HEK293T (cell line): ENCODE data around the gene DDI2.

ENCODE experiments used
- CTCF ChIA-PET: fragments of 350-600 bp; formaldehyde crosslinking; extraction: SDS; loops from one replicate; lab custom pipeline; 2021; ENCODE audit warnings: antibody characterized with exemption, inconsistent platforms; lab: Yijun Ruan, JAX
- POLR2A ChIA-PET: fragments of 350-600 bp; formaldehyde crosslinking; extraction: SDS; loops from one replicate; lab custom pipeline; 2020; ENCODE audit warnings: antibody characterized with exemption, inconsistent platforms; lab: Yijun Ruan, JAX
- DNase-seq: peaks from one replicate; pipeline ENCODE4 v3.0.0; 2012; ENCODE audit warnings: mixed read lengths; ENCODE audit errors: extremely low spot score
- ARNT ChIP-seq: fragments of 450-650 bp; IDR thresholded peaks from 2 replicates; pipeline ENCODE4 v1.6.1; 2017; ENCODE audit warnings: mild to moderate bottlenecking
- BHLHE40 ChIP-seq: fragments of 450-650 bp; IDR thresholded peaks from 2 replicates; pipeline ENCODE4 v1.6.1; 2016; ENCODE audit warnings: mild to moderate bottlenecking, moderate library complexity, borderline replicate concordance
- CTBP1 ChIP-seq: fragments of 450-650 bp; IDR thresholded peaks from 2 replicates; pipeline ENCODE4 v1.6.1; 2016; ENCODE audit warnings: borderline replicate concordance
- ELF4 ChIP-seq: fragments of 450-650 bp; IDR thresholded peaks from 2 replicates; pipeline ENCODE4 v1.6.1; 2017; ENCODE audit warnings: antibody characterized with exemption
- FOXA1 ChIP-seq: fragments of 450-650 bp; IDR thresholded peaks from 2 replicates; pipeline ENCODE4 v1.6.1; 2016; ENCODE audit warnings: mild to moderate bottlenecking
- FOXK2 ChIP-seq: fragments of 450-650 bp; IDR thresholded peaks from 2 replicates; pipeline ENCODE4 v1.6.1; 2016; ENCODE audit warnings: mild to moderate bottlenecking
- FOXM1 ChIP-seq: fragments of 450-650 bp; IDR thresholded peaks from 2 replicates; pipeline ENCODE4 v1.6.1; 2017; ENCODE audit warnings: mild to moderate bottlenecking, borderline replicate concordance
- HDGF ChIP-seq: fragments of 450-650 bp; IDR thresholded peaks from 2 replicates; pipeline ENCODE4 v1.6.1; 2017; ENCODE audit warnings: antibody characterized with exemption, borderline replicate concordance
- L3MBTL2 ChIP-seq: fragments of 450-650 bp; conservative IDR thresholded peaks from 2 replicates; pipeline ENCODE4 v1.6.1; 2016; ENCODE audit warnings: mild to moderate bottlenecking
- LEF1 ChIP-seq: fragments of 450-650 bp; IDR thresholded peaks from 2 replicates; pipeline ENCODE4 v1.6.1; 2017; ENCODE audit warnings: mild to moderate bottlenecking, borderline replicate concordance
- NFRKB ChIP-seq: fragments of 450-650 bp; IDR thresholded peaks from 2 replicates; pipeline ENCODE4 v1.6.1; 2016; ENCODE audit warnings: mild to moderate bottlenecking, moderate library complexity
- SP1 ChIP-seq: fragments of 450-650 bp; IDR thresholded peaks from 2 replicates; pipeline ENCODE4 v1.6.1; 2017
- SUZ12 ChIP-seq: fragments of 450-650 bp; IDR thresholded peaks from 2 replicates; pipeline ENCODE4 v1.6.1; 2016; ENCODE audit warnings: mild to moderate bottlenecking
- TARDBP ChIP-seq: fragments of 450-650 bp; IDR thresholded peaks from 2 replicates; pipeline ENCODE4 v1.6.1; 2016
- ZNF384 ChIP-seq: fragments of 450-650 bp; IDR thresholded peaks from 2 replicates; pipeline ENCODE4 v1.6.1; 2016
- TF ChIP-seq, protein P1 (sequence below): fragments of 450-650 bp; IDR thresholded peaks from 2 replicates; pipeline ENCODE4 v1.6.1; 2016

The DDI2 gene

DNA sequence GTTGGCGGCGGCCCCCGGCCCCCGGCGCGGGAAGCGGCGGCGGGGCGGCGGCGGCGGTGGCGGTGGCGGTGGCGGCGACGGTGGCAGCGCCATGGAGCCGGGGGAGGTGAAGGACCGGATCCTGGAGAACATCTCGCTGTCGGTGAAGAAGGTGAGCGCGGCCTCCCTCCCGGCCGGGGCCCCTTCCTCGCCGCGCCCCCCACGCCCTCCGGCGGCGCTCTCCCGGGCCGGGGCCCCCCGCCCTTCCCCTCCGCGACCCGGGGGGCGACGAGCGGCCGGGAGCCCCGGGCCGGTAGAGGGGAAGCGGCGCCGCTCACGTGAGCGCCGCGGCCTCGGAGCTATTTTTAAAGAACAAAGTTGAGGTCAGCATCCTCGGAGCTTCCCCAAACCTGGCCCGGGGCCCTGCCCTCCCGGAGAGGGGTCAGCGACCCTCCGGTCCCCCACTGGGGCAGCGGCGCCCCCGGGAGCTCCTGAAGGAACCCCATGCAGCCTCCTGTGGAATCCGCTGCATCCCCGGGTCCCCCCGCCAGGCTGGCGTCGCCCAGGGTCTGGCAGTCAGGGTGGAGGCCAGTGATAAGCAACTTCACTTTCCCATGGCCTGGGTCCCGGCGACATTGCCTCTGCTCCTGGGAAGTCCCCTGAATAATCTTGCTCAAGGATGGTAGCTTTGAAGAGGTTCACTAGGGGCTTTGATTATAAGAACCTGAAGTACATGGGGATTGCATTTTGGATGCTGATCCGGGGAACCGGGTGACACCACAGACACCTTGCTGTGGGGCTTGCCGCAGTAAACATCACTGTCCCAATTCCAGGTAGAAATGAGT lies 67.4 kb downstream of the DDI2 start:
- DNase-seq = peak; percentile 65
- ChIA-PET POLR2A (interaction anchor here (1.5 kb wide), 1 partner anchor 8 kb away, joined by 3 read pairs; no protein-coding TSS in a partner anchor), CTCF (interaction anchor here (0.7 kb wide), 1 partner anchor 91 kb away, joined by 3 read pairs; no protein-coding TSS in a partner anchor)
- no peak for TF ChIP-seq ELF4

DNA sequence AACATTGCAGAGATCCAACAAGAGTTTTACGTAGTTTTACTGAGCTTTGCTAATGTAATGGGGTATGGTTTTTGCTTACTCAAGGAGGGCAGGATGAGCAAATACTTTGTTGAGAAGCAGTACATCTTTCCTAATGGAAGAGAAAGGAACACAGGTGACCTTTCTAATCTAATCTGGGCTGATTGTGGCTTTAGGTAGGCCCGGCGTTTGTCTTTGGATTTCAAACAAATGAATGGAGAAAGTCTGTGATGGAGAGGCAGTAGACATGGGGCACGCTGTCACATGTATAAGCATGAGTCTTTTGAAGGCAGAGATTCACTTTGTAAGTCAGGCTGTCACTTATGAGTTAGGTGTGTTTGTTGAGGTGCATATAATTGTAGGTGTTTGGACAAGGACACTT lies 68.6 kb downstream of the DDI2 start:
- POLR2A ChIA-PET = interaction anchor here (1.1 to 1.5 kb wide), 2 partner anchors 9 to 159 kb away, joined by 3 read pairs; partner anchors contain the start of gene DNAJC16
- DNase-seq = no peak
- CTCF ChIA-PET = no interaction called here
- TF ChIP-seq ARNT (no peak), FOXK2 (no peak), L3MBTL2 (no peak), FOXA1 (no peak), SP1 (no peak), TARDBP (no peak), HDGF (no peak), ZNF384 (no peak), LEF1 (no peak), BHLHE40 (no peak), CTBP1 (no peak), FOXM1 (no peak), NFRKB (no peak), SUZ12 (no peak), ELF4 (no peak)
- TF ChIP-seq, protein P1, sequence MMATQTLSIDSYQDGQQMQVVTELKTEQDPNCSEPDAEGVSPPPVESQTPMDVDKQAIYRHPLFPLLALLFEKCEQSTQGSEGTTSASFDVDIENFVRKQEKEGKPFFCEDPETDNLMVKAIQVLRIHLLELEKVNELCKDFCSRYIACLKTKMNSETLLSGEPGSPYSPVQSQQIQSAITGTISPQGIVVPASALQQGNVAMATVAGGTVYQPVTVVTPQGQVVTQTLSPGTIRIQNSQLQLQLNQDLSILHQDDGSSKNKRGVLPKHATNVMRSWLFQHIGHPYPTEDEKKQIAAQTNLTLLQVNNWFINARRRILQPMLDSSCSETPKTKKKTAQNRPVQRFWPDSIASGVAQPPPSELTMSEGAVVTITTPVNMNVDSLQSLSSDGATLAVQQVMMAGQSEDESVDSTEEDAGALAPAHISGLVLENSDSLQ = no peak

DNA sequence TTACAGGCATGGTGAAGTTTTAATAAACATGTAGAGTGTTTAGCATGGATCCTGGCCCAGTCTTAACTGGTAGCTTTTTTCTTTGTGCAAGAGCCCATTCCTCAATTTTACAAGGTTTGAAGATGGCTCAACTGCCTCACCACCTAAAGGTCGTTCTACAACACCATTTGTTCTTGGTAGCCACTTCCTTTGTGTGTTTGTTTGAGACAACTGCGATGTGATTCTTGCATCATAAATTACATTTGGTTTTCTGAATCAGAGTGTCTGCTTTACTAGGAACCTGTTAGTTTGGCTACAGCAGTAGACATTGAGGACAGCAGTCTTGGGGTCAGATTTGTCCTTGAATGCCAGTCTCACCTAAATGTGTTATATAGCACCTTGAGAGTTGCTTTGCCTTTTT lies 70.2 kb downstream of the DDI2 start:
- DNase-seq = no peak
- ChIA-PET POLR2A (no interaction called here), CTCF (no interaction called here)
- TF ChIP-seq, protein P1 = no peak
- TF ChIP-seq HDGF (no peak), FOXA1 (no peak), ARNT (no peak), ZNF384 (no peak), FOXK2 (no peak), SUZ12 (no peak), ELF4 (no peak), TARDBP (no peak), L3MBTL2 (no peak), FOXM1 (no peak), SP1 (no peak), CTBP1 (no peak), NFRKB (no peak), BHLHE40 (no peak)

DNA sequence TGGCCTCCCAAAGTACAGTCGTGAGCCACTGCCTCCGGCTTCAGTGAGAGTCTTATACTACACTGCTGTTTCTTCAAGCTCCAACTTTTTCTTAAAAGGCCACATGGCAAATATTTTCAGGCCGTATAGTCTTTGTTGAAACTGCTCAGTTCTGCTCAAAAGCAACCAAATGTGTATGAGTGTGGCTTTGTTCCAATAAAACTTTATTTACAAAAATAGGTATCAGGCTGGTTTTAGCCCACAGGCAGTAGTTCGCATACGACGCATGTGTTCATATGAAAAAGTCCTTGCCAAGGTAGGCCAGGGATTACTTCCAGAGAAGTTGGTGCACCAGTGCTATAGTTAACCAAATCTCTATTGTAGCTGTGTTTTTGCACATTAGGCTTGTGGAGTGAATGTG lies 73.1 kb downstream of the DDI2 start:
- POLR2A ChIA-PET = no interaction called here

DNA sequence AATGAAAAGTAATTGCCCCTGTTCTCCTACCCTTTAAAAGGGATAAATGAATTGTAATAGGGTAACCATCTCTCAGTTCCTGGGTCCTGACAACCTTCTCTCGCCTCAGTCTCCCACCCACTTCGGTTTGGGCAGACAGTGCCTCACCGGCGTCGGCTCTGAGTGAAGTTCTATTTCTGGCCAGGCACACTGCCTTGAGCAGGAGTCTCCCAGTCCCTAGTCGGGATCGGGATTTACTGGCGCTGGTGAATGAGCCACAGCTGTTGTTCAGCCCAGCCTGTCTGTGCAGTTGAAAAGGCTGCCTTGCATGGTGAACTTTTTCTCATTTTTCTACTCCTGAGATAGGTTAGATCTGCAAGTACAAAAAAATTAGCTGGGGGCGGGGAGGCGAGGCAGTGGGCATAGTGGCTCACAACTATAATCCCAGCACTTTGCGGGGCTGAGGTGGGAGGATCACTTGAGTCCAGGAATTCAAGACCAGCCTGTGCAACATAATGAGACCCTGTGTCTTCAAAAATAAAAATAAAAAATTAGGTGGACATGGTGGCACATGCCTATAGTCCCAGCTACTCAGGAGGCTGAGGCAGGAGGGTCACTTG lies 74.3 kb downstream of the DDI2 start:
- no peak for TF ChIP-seq HDGF
- TF ChIP-seq FOXM1 = no peak
- no peak for TF ChIP-seq LEF1
- no peak for TF ChIP-seq TARDBP
- TF ChIP-seq SUZ12 = no peak
- no peak for TF ChIP-seq L3MBTL2
- no peak for TF ChIP-seq FOXK2
- no peak for TF ChIP-seq FOXA1
- TF ChIP-seq ELF4 = no peak
- TF ChIP-seq CTBP1 = no peak
- no peak for TF ChIP-seq NFRKB
- TF ChIP-seq SP1 = no peak
- no peak for TF ChIP-seq ARNT
- no peak for TF ChIP-seq BHLHE40
- TF ChIP-seq, protein P1 = no peak
- TF ChIP-seq ZNF384 = no peak
- CTCF ChIA-PET = no interaction called here
- POLR2A ChIA-PET = no interaction called here
- no peak for DNase-seq

More for the DNA sequence above, 73.1 kb downstream of the DDI2 start:
- CTCF ChIA-PET = interaction anchor here (0.9 kb wide), 1 partner anchor 9 kb away, joined by 3 read pairs; no protein-coding TSS in a partner anchor
- TF ChIP-seq, protein P1 = no peak
- TF ChIP-seq FOXK2 (no peak), FOXA1 (no peak), ARNT (no peak), FOXM1 (no peak), SP1 (no peak), L3MBTL2 (no peak), LEF1 (no peak), SUZ12 (no peak), TARDBP (no peak), HDGF (no peak)
- DNase-seq = no peak
